OCI-LY1 (cell line): Measurements from ENCODE around the gene SYNGAP1.
"Not testable (repeated sequence)": the region's sequence is repeated elsewhere in the genome, so short reads cannot be mapped to it uniquely, and the experiment has no call there.

Experiments used
- H2AFZ ChIP-seq: fragments of 200-600 bp; sonication (generic), shearing (Covaris generic); 2 replicates; pipeline ENCODE4 v1.6.0; 2014; ENCODE audit warnings: antibody characterized with exemption, mild to moderate bottlenecking, low read length
- H3F3A ChIP-seq: fragments of 200-600 bp; sonication (generic), shearing (Covaris generic); 2 replicates; pipeline ENCODE4 v1.6.0; 2014; ENCODE audit warnings: mild to moderate bottlenecking, antibody characterized with exemption, low read length, moderate library complexity; ENCODE audit not compliant: insufficient read depth
- H3K27ac ChIP-seq: fragments of 200-600 bp; sonication (generic); 2 replicates; pipeline ENCODE4 v1.5.1; 2014; ENCODE audit warnings: low read length, mixed run types, mild to moderate bottlenecking, low read depth; ENCODE audit not compliant: poor library complexity, severe bottlenecking
- H3K27me3 ChIP-seq: fragments of 200-600 bp; sonication (generic); 2 replicates; pipeline ENCODE4 v1.6.0; 2014; ENCODE audit warnings: antibody characterized with exemption, mild to moderate bottlenecking, low read length, moderate library complexity; ENCODE audit not compliant: insufficient read depth
- H3K36me3 ChIP-seq: fragments of 200-600 bp; sonication (generic); 2 replicates; pipeline ENCODE4 v1.6.1; 2014; ENCODE audit warnings: mild to moderate bottlenecking, antibody characterized with exemption, low read length, moderate library complexity, mixed read lengths; ENCODE audit not compliant: insufficient read depth
- H3K4me1 ChIP-seq: fragments of 200-600 bp; sonication (generic); 2 replicates; pipeline ENCODE4 v1.5.1; 2014; ENCODE audit warnings: mild to moderate bottlenecking, low read length, moderate library complexity; ENCODE audit not compliant: insufficient read depth, severe bottlenecking
- H3K4me2 ChIP-seq: fragments of 200-600 bp; sonication (generic), shearing (Covaris generic); 2 replicates; pipeline ENCODE4 v1.6.1; 2014; ENCODE audit warnings: low read length
- H3K4me3 ChIP-seq: fragments of 200-600 bp; sonication (generic); 2 replicates; pipeline ENCODE4 v1.5.1; 2014; ENCODE audit warnings: low read length, low read depth, mild to moderate bottlenecking, mixed read lengths; ENCODE audit not compliant: poor library complexity, severe bottlenecking
- H3K79me2 ChIP-seq: fragments of 200-600 bp; shearing (Covaris generic); 2 replicates; pipeline ENCODE4 v1.6.1; 2016; ENCODE audit warnings: mixed run types, low read length, mixed read lengths; ENCODE audit not compliant: insufficient read depth
- H3K9ac ChIP-seq: fragments of 200-600 bp; sonication (generic), shearing (Covaris generic); 2 replicates; pipeline ENCODE4 v1.6.1; 2014; ENCODE audit warnings: mild to moderate bottlenecking, low read length, mixed read lengths
- H3K9me2 ChIP-seq: fragments of 200-600 bp; sonication (generic), shearing (Covaris generic); 2 replicates; pipeline ENCODE4 v1.6.1; 2014; ENCODE audit warnings: low read depth, mild to moderate bottlenecking, low read length, mixed read lengths
- H3K9me3 ChIP-seq: fragments of 200-600 bp; shearing (Covaris generic); 2 replicates; pipeline ENCODE4 v1.6.1; 2014; ENCODE audit warnings: low read length, mixed read lengths
- H4K20me1 ChIP-seq: fragments of 200-600 bp; sonication (generic), shearing (Covaris generic); 2 replicates; pipeline ENCODE4 v1.6.0; 2016; ENCODE audit warnings: mild to moderate bottlenecking, low read length; ENCODE audit not compliant: insufficient read depth
- EZH2 ChIP-seq: fragments of 200-600 bp; sonication (generic), shearing (Covaris generic); IDR thresholded peaks from 2 replicates; pipeline ENCODE4 v1.8.0; 2017; ENCODE audit warnings: borderline replicate concordance, mixed run types, mild to moderate bottlenecking, antibody characterized with exemption, low read length, moderate library complexity, mixed read lengths
- TF ChIP-seq, protein P1 (sequence below): fragments of 200-600 bp; sonication (generic), shearing (Covaris generic); IDR thresholded peaks from 2 replicates; pipeline ENCODE4 v1.5.1; 2017; ENCODE audit warnings: mild to moderate bottlenecking, antibody characterized with exemption, low read length, moderate library complexity, mixed read lengths

Gene SYNGAP1

DNA sequence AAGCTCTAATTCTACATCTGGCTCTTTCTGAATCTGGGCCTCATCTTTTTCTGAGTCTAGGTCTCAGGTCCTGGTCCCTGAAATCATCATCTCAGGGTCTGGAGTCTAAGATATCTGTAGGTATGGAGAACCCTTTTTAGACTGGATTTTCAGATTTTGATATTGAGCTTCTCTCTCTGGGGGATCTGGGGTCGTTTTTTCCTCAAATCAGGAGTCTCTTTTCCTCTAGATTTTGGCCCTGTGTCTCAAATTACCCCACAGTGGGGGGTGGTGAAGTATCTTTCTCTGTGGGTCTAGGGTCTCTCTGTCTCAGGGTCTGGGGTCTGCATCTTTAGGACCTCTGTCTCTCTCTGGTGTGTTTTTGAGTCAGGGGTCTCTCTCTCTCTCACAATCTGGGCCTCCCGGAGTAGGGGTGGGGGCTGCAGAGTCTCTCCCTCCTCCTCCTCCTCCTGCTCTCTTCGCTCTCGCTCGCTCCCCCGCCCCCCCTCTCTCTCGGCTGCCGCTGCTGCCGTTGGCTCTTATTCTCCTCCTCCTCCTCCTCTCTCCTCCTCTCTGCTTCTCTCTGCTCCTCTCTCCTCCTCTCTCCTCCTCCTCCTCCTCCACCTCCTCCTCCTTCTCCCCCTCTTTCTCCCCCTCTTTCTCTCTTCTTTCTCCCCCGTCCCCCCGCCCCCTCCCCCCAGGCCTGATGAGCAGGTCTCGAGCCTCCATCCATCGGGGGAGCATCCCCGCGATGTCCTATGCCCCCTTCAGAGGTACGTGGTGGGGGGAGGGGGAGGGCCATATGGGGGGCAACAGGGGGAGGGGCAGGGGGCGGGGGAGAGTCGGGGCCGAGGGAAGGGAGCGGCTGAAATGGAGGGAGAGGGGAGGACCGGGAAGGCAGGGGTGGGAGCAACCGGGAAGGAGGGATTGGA is at the start of gene SYNGAP1:
Gene SYNGAP1, plus strand, starts transcription at position 486 of the 911 bp plus-strand sequence. Its CDS starts 200 bp downstream, at position 686.
- no peaks in the 10 kb centered on the region for H3K36me3 ChIP-seq
- no peak within 1 kb of the TSS for H2AFZ ChIP-seq
- peak within 1 kb of the TSS; percentile 85; the same call in 1 of the 2 replicates for H3K4me2 ChIP-seq
- peak within 1 kb of the TSS; percentile 71 for H3K27ac ChIP-seq
- no peaks in the 10 kb centered on the region for H3K9me3 ChIP-seq
- no peaks in the 10 kb centered on the region for H3K27me3 ChIP-seq
- H3K9me2 ChIP-seq, result no peaks in the 10 kb centered on the region
- TF ChIP-seq, protein P1, sequence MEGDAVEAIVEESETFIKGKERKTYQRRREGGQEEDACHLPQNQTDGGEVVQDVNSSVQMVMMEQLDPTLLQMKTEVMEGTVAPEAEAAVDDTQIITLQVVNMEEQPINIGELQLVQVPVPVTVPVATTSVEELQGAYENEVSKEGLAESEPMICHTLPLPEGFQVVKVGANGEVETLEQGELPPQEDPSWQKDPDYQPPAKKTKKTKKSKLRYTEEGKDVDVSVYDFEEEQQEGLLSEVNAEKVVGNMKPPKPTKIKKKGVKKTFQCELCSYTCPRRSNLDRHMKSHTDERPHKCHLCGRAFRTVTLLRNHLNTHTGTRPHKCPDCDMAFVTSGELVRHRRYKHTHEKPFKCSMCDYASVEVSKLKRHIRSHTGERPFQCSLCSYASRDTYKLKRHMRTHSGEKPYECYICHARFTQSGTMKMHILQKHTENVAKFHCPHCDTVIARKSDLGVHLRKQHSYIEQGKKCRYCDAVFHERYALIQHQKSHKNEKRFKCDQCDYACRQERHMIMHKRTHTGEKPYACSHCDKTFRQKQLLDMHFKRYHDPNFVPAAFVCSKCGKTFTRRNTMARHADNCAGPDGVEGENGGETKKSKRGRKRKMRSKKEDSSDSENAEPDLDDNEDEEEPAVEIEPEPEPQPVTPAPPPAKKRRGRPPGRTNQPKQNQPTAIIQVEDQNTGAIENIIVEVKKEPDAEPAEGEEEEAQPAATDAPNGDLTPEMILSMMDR, result no peak
- no peak for TF ChIP-seq EZH2
- H3F3A ChIP-seq, result no peaks in the 10 kb centered on the region
- peaks cover 42% of the 10 kb centered on the region for H3K4me1 ChIP-seq
- 0 out of 2 replicates have a peak, but pooled peaks cover 5% of the 10 kb centered on the region for H3K79me2 ChIP-seq
- no peak within 1 kb of the TSS; the same call in 1 of the 2 replicates for H3K9ac ChIP-seq
- H3K4me3 ChIP-seq, result no peak within 1 kb of the TSS
- no peaks in the 10 kb centered on the region for H4K20me1 ChIP-seq

DNA sequence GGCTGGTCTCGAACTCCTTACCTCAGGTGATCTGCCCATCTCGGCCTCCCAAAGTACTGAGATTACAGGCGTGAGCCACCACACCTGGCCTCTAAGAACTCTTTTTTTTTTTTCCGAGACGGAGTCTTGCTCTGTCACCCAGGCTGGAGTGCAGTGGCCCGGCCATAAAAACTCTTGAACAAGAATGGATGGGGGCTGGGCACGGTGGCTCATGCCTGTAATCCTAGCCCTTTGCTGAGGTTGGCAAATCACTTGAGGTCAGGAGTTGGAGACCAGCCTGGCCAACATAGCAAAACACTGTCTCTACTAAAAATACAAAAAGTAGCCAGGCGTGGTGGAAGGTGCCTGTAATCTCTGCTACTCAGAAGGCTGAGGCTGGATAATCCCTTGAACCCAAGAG is 48.0 kb upstream of the SYNGAP1 start:
- H3K4me2 ChIP-seq, H3K27ac ChIP-seq, H3K9me2 ChIP-seq, H2AFZ ChIP-seq, H4K20me1 ChIP-seq, H3K9ac ChIP-seq, H3K9me3 ChIP-seq, H3K36me3 ChIP-seq, H3K4me1 ChIP-seq, H3K4me3 ChIP-seq, H3K79me2 ChIP-seq, H3F3A ChIP-seq, H3K27me3 ChIP-seq: not testable (repeated sequence)

DNA sequence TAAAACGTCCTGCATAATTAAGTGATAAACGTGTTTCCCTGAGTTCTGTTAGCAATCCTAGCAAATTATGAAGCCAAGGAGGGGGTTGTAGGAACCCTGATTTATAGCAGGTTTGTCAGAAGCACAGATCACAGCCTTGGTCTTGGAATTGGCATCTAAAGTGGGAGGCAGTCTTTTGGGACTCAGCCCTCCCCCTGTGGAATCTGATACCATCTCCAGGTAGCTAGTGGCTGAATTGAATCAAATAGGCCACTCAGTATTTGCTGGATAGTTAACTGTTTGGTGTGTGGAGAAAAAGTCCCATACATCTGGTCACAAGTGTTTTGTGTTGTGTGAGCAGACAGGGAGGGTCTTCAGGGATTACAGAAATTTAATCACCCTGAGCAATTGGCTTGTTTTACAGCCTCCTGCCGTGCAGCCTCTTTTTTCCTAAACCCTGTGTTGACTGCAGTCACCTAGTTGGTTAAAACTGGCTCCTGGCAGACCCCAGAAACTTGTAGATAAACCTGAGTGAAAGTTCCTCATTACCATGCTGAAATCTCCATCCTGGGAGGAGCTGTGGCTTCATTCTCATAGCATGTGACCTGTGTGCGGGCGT is 47.2 kb upstream of the SYNGAP1 start:
- Histone ChIP-seq H3K79me2 (no peaks in the 10 kb centered on the region), H3K36me3 (no peaks in the 10 kb centered on the region; the same call in 1 of the 2 replicates), H2AFZ (no peak overlapping the region), H3K4me2 (no peak overlapping the region), H3K9ac (no peak overlapping the region), H4K20me1 (no peaks in the 10 kb centered on the region), H3F3A (no peaks in the 10 kb centered on the region), H3K9me2 (no peaks in the 10 kb centered on the region), H3K27ac (no peak overlapping the region), H3K4me1 (no peaks in the 10 kb centered on the region), H3K9me3 (no peaks in the 10 kb centered on the region), H3K27me3 (no peaks in the 10 kb centered on the region; the same call in 1 of the 2 replicates), H3K4me3 (no peak overlapping the region)
- TF ChIP-seq EZH2, result no peak
- TF ChIP-seq, protein P1, result no peak
